Measurements from ENCODE around the gene ZNF296.

The ZNF296 gene

GRCh38 chr19:45058622-45059159 is 17.6 kb downstream of the ZNF296 start:
- no peak for DNase-seq (ENCODE audit: low spot score)

- DNase-seq (ENCODE audit: low spot score), result no peak
These were observed 18.8 kb downstream of the ZNF296 start for GRCh38 chr19:45057444-45057843.

GRCh38 chr19:45056831-45057230 is 19.4 kb downstream of the ZNF296 start:
- DNase-seq (ENCODE audit: low spot score), result no peak

GRCh38 chr19:45051929-45052579 is 24.2 kb downstream of the ZNF296 start:
- DNase-seq (ENCODE audit: low spot score), result no peak

DNA sequence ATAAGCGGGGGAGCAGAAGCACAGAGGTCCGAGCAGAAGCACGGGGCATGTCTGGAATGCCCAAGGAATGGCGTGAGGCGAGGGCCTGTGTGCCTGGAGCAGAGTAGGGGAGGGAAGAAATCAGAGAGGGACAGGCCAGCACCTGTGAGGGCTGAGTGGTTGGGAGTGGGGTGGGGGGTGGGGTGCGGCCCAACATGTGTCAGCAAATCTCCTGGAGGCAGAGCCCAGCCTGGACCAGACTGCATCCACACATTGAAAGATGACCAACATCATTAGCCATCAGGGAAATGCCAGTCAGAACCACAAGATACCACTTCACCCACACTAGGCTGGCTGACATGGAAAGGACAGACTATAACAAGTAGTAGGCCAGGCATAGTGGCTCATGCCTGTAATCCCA is 26.2 kb downstream of the ZNF296 start:
- no peak for DNase-seq (ENCODE audit: low spot score)

DNA sequence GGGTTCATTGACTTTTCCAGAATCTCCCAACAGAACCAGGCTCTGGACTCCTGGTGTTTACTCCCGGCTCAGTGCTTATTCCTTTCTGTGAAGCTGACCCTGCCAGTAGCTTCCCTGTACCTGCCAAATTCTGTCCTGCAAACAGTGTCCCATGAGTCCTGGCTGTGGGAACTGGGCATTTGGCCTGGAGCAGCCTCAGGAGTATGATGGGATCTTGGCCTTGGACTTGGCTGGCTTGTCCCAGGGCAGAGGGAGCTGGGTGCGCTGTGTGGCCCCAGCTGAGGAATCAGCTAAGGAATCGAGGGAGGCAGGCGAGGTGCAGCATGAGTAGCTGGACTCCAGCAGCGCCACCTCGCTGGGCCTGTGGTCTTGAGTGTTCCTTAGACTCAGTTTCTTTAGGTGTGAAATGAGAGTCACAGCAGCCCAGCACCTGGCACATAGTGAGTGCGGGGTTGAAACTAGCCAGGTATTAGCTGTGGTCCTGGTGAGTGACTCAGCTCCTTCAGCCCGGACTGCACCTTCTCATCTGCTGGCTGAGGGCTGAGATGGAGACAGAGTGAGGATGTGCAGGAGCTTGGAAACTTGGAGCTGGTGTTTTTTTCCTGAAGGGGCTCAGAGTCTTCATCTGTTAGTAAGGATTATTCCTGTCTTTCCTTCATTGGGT is 27.1 kb downstream of the ZNF296 start:
- DNase-seq (ENCODE audit: low spot score), result no peak

DNA sequence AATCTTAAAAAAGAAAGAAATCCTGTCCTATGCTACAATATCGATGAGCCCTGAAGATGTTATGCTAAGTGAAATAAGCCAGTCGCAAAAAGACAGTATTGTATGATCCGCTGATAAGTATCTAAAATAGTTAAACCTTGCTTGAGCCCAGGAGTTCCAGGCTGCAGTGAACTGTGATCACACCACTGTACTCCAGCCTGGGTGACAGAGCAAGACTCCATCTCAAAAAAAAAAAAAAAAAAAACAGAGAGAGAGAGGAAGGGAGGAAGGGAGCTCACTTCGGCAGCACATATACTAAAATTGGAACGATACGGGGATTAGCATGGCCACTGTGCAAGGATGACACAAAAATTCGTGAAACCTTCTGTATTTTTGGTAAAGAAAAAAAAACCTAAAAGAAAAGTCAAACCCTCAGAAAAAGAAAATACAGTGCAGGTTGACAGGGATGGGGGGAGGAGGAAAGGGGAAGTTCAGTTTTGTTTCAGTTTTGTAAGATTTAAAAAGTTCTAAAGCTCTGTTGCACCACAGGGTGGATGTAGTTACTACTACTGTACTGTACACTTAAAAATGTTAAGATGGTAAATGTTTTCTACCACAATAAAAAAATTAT is 29.0 kb downstream of the ZNF296 start:
- no peak for DNase-seq (ENCODE audit: low spot score)

DNA sequence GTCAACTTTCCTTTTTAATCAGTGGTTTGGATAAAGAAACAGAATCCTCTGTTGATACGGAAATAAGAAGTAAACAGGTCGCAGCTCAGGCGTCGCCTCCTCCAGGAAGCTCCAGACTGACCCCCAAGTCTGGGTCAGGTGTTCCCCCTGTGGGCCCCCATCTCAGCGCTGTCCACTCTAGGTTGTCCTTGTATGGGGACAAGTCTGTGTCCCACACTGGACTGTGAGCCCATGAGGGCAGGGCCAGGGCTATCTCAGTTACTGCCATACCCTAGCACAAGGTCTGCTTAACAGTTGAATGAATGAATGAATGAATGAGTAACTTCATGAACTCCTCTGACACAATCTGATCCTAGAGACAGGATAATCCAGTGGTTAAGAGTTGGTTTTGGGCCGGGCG is 29.9 kb downstream of the ZNF296 start:
- DNase-seq (ENCODE audit: low spot score), result no peak

- DNase-seq (ENCODE audit: low spot score), result no peak
These were observed 30.5 kb downstream of the ZNF296 start for GRCh38 chr19:45045671-45046353.

- no peak for DNase-seq (ENCODE audit: low spot score)
These were observed 35.2 kb downstream of the ZNF296 start for GRCh38 chr19:45041125-45041524.

DNA sequence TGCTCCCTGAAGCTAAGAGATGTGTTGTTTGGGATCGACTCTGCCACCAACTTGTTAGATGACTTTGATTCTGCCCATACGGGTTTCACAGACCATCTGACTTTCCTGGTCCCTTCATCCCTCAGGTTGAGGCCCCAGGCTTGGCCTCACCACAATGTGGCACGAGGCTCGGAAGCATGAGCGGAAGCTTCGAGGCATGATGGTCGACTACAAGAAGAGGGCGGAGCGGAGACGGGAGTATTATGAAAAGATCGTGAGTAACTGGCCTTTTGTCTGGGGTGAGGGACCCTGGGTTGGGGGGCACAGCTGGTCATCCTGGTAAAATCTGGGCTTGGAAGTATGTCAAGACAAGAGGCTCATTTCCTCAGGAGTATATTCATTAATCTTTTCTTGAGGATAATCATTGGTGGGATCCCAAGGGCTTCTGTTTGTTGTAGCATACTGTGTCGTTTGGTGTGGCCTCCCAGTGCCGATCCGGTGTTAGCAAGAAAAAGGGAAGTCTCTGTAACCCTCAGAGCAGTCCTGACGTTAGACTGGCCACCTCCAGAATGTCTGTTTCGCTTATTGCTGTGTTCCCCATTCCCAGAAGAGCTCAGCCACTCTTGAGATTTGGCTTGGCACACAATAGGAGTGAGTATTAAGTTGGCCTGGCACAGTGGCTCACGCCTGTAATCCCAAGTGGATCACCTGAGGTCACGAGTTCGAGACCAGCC is 36.1 kb downstream of the ZNF296 start:
- DNase-seq (ENCODE audit: low spot score), result no peak

DNA sequence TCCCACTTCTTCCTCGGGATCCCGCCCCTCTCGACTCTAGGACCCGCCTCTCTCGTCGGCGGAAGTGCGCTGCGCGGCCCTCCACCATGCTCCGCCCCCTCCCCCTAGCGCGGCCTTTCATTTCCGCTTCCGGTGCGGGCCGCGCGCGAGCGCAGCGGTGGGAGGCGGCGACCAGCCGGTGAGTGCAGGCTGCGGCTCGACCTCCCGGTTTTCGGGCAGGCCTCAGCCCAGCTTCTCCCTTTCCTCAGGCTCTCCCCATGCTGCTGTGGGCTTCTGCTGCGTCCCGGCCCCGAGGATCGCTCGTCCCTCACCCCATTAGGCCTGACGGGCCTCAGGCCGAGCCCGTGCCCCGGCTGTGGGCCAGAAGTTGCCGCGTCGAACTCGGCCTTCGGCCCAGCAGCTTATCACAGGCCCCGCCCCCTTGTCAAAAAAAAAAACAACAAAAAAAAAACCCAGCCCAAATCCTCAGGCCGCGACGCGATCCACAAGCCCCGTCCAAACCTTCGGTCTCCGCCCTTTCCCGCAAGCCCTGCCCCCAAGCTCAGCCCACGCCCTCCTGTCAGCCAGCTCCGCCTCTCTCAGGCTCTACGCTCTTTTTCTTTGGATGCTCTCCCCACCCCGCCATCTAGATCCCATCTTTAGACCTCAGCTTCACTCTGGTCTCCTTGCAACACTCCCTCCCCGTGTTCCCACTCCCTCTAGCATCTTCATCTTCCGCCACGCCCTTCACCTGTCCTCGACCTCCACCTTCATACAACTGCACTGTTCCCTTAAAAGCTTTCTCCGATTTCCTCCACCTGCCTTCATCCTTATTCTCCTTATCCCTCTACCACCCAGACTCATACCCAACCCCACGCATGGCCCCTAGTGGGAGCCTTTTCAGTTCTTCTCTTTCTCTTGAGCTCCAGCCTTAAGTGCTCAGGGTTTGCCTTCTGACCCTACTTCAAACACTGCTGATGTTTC is 37.1 kb downstream of the ZNF296 start, which contains the start of gene CLASRP:
CLASRP (plus strand) TSS at position 115 of the 963 bp plus-strand sequence. CDS start 1,168 bp downstream, outside the sequence.
- peak; percentile 97 for DNase-seq (ENCODE audit: low spot score)

DNA sequence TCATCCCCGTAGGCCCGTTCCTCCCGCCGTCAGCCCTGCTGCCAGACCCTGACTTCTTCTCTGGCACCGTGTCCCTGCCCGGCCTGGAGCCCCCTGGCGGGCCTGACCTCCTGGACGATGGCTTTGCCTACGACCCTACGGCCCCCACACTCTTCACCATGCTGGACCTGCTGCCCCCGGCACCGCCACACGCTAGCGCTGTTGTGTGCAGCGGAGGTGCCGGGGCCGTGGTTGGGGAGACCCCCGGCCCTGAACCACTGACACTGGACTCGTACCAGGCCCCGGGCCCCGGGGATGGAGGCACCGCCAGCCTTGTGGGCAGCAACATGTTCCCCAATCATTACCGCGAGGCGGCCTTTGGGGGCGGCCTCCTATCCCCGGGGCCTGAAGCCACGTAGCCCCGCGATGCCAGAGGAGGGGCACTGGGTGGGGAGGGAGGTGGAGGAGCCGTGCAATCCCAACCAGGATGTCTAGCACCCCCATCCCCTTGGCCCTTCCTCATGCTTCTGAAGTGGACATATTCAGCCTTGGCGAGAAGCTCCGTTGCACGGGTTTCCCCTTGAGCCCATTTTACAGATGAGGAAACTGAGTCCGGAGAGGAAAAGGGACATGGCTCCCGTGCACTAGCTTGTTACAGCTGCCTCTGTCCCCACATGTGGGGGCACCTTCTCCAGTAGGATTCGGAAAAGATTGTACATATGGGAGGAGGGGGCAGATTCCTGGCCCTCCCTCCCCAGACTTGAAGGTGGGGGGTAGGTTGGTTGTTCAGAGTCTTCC is 38.7 kb downstream of the ZNF296 start:
- no peak for DNase-seq (ENCODE audit: low spot score)

DNA sequence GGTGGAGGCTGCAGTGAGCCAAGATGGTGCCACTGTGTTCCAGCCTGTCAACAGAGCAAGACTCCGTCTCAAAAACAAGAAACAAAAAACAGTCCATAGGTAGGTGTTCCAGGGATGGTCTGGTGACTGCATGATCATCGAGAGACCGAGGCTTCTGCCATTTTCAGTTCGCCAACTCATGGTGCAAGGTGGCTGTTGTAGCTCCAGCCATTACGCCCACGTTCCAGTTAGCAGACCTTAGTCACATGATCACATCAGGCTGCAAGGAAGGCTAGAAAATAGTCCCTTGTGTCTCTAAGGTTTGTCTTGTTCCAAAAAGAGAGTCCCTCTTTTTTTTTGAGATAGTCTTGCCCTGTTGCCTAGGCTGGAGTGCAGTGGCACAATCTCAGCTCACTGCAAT is 40.5 kb downstream of the ZNF296 start:
- DNase-seq (ENCODE audit: low spot score), result no peak

DNA sequence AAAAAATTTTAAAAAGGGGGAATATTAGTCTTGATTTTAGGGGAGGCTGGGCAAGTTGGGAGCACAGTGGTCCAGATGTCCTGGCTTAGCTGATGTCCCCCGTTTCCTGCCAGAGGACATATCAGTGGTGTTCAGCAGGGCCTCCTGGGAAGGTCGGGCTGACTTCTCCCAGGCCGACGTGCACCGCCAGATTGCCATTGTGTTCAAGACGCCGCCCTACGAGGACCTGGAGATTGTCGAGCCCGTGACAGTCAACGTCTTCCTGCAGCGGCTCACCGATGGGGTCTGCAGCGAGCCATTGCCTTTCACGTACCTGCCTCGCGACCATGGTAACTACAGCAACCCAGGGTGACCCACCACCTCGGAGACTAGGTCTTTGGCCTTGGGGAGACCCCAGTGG is 43.9 kb downstream of the ZNF296 start:
- no peak for DNase-seq (ENCODE audit: low spot score)

- no peak for DNase-seq (ENCODE audit: low spot score)
These were observed 45.5 kb downstream of the ZNF296 start for GRCh38 chr19:45030825-45031224.

DNA sequence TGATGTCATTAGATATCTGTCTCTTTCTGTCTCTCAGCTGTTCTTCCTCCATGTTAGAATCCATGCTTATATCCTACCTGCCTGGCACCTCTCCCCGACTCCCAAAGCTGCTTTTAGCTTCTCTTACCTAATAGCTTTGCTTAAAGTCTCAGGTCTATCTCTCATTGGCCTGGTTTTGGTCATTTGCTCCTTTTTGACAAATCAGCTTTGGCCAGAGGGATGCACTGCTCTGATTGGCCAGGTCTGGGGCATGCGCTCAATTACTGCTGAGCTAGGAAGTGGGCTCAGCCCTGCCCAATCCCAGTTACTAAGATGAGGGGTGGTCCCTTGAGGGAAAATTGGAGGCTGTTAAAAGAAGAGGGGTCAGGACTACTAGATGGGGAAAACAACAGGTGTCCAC is 48.9 kb downstream of the ZNF296 start:
- no peak for DNase-seq (ENCODE audit: low spot score)

DNA sequence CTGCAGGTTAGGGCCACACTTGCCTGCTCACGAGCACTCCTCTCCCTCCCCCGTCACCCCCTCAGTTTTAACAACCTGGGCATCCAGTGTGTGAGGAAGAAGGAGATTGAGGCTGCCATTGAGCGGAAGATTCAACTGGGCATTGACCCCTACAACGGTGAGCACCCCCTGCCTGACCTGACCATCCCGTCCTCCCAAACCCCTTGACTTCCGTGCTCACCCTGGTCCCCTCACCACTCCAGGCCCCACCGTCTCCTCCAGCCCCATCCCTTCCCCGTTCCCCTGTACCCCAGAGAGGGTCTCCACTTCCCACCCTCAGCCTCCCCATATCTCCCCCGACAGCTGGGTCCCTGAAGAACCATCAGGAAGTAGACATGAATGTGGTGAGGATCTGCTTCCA is 51.0 kb downstream of the ZNF296 start:
- no peak for DNase-seq (ENCODE audit: low spot score)

DNA sequence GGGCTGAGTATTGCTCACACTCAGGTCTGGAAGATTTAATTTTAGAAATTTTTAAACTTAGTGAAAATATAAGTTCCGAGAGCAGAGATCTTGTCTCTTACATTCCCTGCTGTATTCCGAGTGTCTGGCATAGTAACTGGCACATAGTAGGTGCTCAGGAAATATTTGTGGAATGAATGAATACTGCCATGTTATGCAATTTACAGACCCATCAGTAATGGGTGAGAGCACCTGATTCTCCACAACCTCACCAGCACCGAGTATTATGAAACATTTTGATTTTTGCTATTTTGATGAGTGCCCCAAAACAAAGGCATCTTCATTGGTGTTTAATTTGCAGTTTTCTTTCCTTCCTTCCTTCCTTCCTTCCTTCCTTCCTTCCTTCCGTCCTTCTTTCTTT is 53.2 kb downstream of the ZNF296 start:
- DNase-seq (ENCODE audit: low spot score), result no peak

GRCh38 chr19:45021971-45022370 is 54.3 kb downstream of the ZNF296 start:
- DNase-seq (ENCODE audit: low spot score), result no peak
